DND-41 (cell line): ENCODE results near the gene ROCK2.

Source experiments
- CTCF ChIP-seq: IDR thresholded peaks from 2 replicates; pipeline ENCODE4 v1.5.1; 2012; ENCODE audit warnings: borderline replicate concordance, low read length, moderate library complexity, mild to moderate bottlenecking; ENCODE audit not compliant: poor library complexity, severe bottlenecking; ENCODE audit errors: extremely low read depth
- EZH2 ChIP-seq: IDR thresholded peaks from 3 replicates; pipeline ENCODE4 v1.6.1; 2012; ENCODE audit warnings: borderline replicate concordance, low read depth, mild to moderate bottlenecking, moderate library complexity, low read length, inconsistent platforms; ENCODE audit not compliant: severe bottlenecking

GRCh38 chr2:11305958-11306357 is 38.5 kb downstream of the ROCK2 start:
- TF ChIP-seq EZH2 = no peak
- no peak for TF ChIP-seq CTCF
